HG03108 (cell line): ENCODE results near the gene L3MBTL2.

Source experiments
- ATAC-seq: cut with Tn5 transposase; IDR thresholded peaks from one replicate; pipeline ENCODE4 v1.9.1; 2021; ENCODE audit warnings: moderate library complexity; ENCODE audit not compliant: unreplicated experiment

L3MBTL2 gene

GRCh38 chr22:41264408-41264941, 59.4 kb downstream of the L3MBTL2 start:
- no peak for ATAC-seq

DNA sequence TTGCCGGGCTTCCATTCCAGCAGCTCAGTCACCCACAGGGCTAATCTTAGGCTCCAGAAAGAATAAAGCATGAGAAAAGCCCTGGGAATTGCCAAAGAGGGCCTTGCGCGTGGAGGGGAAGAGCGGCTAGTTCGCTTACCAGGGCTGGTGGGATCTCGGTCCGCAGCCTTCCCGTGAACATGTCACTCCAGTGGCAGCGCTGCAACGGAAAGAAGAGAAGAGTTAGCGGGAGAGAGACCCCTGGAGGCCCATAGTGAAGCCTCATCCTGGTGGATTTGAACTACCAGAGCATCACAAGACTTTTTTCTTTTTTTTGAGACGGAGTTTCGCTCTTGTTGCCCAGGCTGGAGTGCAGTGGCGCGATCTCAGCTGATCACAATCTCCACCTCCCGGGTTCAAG, 62.8 kb downstream of the L3MBTL2 start:
- no peak for ATAC-seq

GRCh38 chr22:41271787-41272186, 66.7 kb downstream of the L3MBTL2 start:
- ATAC-seq, result no peak

DNA sequence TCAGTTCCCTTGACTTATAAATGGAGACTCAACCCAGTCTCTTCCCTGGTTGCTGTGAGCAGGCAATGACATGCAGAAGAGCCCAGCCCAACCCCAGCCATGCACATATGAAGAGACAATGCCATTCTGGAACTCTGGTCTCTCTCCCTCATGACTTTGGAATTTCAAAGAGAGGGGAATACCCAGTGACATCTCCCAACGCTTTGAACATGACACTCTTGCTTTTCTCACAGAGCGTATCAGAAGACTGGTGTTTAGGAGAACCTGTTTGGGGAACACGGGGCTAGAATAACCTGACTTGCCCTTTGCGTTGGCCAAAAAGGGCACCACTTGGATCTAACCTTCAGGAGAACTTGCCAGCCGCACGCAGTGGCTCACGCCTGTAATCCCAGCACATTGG, 68.0 kb downstream of the L3MBTL2 start:
- ATAC-seq, result no peak

DNA sequence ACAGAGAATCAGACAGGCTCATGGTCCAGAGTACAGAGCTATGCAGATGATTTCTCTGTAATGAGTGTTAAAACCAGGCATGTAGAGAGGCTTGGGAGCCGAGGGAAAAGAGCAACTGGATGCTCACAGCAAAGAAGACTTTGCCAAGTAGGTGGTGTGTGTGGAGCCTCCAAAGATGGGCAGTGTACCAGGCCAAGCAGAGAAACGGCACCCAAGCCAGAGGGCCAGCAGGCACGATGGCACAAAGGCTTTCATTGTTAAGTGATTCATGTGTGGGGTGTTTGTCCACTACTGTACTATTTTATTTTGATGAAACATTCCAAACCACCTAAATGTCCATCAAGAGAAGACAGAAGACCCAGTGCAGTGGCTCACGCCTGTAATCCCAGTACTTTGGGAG, 69.7 kb downstream of the L3MBTL2 start:
- ATAC-seq, result no peak

- no peak for ATAC-seq
Observed at GRCh38 chr22:41280065-41280464, 75.0 kb downstream of the L3MBTL2 start.

DNA sequence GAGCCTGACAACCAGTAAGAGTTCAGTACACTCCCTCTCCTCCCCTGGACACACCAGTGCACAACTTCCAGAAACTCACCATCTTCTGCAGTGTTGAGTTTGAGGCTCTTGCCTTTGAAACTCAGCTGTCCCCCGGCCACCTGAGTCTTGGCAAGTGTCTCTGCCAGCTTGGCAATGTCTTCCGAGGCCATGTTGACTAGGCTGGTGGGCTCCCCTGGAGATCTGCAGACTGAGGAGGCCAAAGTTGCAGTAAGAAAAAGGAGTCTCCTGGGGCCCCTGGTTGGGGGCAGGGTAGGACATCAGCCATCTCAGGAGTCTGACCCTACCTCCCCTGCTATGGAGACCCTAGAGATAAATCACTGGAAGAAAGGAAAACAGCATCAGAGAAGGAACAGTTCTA, 75.7 kb downstream of the L3MBTL2 start:
- ATAC-seq, result no peak
